ENCODE results near the gene N4BP3.
A peak's percentile ranks its signal among the peaks of the same experiment; 100 is the strongest.

The N4BP3 gene

DNA sequence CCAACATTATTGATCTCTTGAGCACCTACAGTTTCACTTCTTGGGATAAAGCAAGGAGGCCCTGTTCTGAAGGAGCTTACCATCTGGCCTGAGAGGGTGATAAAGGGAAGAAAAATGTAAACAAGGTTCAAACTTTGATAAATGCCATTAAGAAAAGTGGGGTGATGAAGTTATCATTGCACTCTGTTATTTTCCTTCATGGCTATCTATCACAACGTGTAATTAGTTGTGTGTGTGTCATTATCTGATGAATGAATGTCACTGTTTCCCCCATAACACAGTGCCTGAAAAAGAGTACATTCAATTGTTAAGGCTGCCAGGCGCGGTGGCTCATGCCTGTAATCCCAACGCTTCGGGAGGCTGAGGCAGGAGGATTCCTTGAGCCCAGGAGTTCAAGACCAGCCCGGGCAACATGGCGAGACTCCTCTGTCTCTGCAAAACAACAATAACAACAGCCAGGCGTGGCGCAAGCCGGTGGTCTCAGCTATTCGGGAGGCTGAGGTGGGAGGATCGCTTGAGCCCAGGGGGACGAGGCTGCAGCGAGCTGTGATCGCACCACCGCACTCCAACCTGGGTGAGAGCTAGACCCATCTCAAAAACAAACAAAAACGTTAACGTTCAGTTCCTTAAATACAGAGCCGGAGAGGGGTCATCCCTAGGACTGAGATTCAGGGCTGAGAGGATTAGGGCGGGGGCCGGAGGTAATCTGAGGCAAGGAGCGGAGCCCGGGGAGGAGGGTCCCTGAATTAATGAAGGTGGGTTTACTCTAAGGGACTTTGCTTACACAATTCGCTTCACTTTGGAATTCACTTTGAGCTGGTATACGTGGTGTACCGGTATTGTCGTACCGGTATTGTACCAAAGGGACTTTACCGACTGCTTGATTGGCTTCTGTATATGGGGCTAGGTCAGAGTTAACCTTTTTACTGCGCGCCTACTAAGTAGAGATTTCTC, 39.4 kb downstream of the N4BP3 start:
- DNase-seq: no peak

GRCh38 chr5:178153530-178154340, 40.4 kb downstream of the N4BP3 start, which contains the start of gene NHP2:
NHP2 (minus strand) TSS chr5:178153885; CDS start chr5:178153817, 68 bp downstream.
- peak; percentile 96 for DNase-seq

DNA sequence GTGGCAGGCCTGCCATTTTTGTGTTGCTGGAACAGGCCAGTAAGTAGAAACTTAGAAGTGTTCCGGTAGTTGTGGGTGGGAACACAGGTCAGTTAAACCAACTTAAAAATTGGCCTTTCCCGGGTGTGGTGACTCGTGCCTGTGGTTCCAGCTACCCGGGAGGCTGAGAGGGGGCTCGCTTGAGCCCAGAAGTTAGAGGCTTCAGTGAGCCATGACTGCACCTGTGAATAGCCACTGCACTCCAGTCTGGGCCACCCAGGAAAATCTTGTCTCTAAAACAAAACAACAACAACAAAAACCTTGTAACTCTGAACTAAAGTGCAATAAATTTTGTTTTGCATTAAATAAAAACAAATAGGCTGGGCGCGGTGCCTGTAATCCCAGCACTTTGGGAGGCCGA, 41.7 kb downstream of the N4BP3 start:
- no peak for DNase-seq

DNA sequence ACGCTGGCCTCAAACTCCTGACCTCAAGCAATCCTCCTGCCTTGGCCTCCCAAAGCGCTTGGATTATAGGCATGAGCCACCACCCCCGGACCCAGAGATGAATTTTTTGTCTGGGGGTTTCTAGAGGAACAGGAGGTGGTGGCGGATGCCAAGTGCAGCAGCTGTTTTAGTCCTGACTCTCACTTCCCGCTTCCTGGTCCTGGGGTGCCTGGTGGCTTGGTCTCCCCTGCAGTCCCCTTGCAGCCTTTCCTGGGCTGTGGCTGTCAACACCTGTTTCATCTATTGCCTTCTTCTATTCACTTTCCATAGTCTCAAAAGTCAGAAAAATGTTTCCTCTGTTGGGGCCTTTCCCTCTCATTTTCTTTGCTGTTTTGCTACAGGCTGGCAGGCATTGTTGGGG, 46.8 kb downstream of the N4BP3 start:
- DNase-seq: no peak

DNA sequence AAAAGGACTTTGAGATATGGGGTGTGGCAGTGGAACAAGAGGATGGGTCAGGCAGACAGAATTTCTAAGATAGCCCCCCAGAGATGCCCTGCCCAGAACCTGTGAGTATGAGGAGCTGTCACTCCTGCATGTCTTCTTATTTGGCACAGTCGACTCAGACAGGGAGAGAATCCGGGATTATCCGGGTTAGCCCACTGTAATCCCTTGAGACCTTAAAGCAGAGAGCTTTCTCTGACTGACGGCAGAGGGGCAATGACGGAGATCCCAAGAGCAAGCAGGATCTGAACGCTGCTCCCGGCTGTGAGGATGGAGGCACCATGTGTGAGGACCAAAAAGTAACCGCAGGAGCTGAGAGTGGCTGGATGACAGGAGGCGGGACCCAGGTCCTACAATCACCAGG, 49.1 kb downstream of the N4BP3 start:
- no peak for DNase-seq

GRCh38 chr5:178163772-178164735, 50.7 kb downstream of the N4BP3 start:
- DNase-seq: peak; percentile 62

DNA sequence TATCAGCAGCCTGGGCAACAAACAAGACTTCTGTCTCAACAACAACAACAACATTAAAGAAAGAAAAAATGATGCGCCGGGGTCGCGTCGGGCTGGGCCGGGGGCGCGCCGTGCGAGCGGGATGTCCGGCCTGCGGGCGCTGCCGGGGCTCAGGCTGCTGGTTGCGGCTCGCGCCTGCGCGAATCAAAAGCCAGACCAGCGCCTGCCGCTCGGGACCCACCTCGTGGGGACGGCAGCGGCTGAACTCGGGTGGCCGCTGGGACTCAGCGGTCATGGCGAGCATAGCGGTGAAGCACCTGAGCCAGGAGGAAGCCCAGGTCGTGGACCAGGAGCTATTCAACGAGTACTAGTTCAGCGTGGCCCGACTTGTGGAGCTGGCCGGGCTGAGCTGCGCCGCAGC, 52.2 kb downstream of the N4BP3 start:
- no peak for DNase-seq

GRCh38 chr5:178170455-178170854, 57.1 kb downstream of the N4BP3 start:
- no peak for DNase-seq

GRCh38 chr5:178174456-178174855, 61.1 kb downstream of the N4BP3 start:
- no peak for DNase-seq
